Measurements from ENCODE around the gene ZFP92.

Gene ZFP92

DNA sequence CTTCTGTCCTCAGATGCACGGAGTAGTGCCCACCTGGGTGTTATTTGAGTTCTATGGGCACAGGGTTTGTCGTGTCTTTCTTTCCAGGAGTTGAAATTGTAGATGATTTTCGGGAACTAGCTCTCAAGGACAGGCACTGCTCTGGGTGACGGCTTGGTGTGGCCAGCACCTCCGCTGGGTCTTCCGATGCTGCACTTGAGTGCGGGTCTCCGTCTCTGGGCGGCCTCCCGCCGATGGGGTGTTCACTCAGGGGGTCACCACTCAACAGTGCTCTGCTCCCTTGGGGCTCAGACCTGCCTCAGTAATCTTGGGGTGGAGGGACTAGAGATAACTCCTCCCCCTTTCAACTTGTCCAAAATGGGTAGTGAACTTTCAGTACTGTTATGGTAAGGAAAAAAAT, 2.5 kb downstream of the ZFP92 start:
- no peak overlapping the region for H2AFZ ChIP-seq (ENCODE audit: insufficient read depth, low read length, poor library complexity)
- DNase-seq = no peak
- no peak overlapping the region for H4K8ac ChIP-seq (ENCODE audit: low read depth, low read length)
- peaks cover 10 to 11% of the 10 kb centered on the region in 2 experiments for H3K4me1 ChIP-seq (ENCODE audit: control insufficient read depth in 1 of 2, insufficient read depth in 2 of 2, low read length in 2 of 2)
- H3K14ac ChIP-seq (ENCODE audit: low read length) = no peak overlapping the region
- no peak overlapping the region for H3K4ac ChIP-seq (ENCODE audit: low read depth, low read length)
- no peak overlapping the region for H4K91ac ChIP-seq (ENCODE audit: low read depth, low read length)
- no peaks in the 10 kb centered on the region for H3K27me3 ChIP-seq (ENCODE audit: insufficient read depth, low read length)
- no peak overlapping the region for H3K4me3 ChIP-seq (ENCODE audit: low read depth, low read length)
- H3K27ac ChIP-seq (ENCODE audit: low read depth, low read length) = no peak overlapping the region
- H3K79me1 ChIP-seq (ENCODE audit: low read length) = peaks cover 1% of the 10 kb centered on the region
- WGBS (ENCODE audit: extremely low coverage, insufficient coverage, insufficient read length) = no CpG with 5 or more reads among the region's 11 CpGs
- H3K23ac ChIP-seq (ENCODE audit: low read length) = no peak overlapping the region
- H2BK5ac ChIP-seq (ENCODE audit: low read depth, low read length, poor library complexity) = no peak overlapping the region
- no peak overlapping the region for H2BK120ac ChIP-seq (ENCODE audit: insufficient read depth, low read length, poor library complexity)
- no peaks in the 10 kb centered on the region for H3K9me3 ChIP-seq (ENCODE audit: insufficient read depth, low read depth, low read length)
- no peak overlapping the region for H3K18ac ChIP-seq (ENCODE audit: low read length)
- H3K79me2 ChIP-seq (ENCODE audit: control insufficient read depth, insufficient read depth, low read length, poor library complexity) = no peaks in the 10 kb centered on the region
- no peak overlapping the region for H2BK12ac ChIP-seq (ENCODE audit: low read length)
- H3K4me2 ChIP-seq (ENCODE audit: low read length) = no peak overlapping the region
- no peak overlapping the region for H2AK5ac ChIP-seq (ENCODE audit: low read length)
- H4K12ac ChIP-seq (ENCODE audit: low read depth, low read length) = no peak overlapping the region
- H3K9ac ChIP-seq (ENCODE audit: low read length) = no peak overlapping the region
- H3K36me3 ChIP-seq (ENCODE audit: control insufficient read depth in 1 of 2, insufficient read depth in 2 of 2, low read length in 2 of 2) = no peaks in the 10 kb centered on the region

GRCh38 chrX:153414856-153415510, 3.7 kb downstream of the ZFP92 start:
- H2BK12ac ChIP-seq (ENCODE audit: low read length) = no peak overlapping the region
- no peak overlapping the region for H3K4me3 ChIP-seq (ENCODE audit: low read depth, low read length)
- H3K9ac ChIP-seq (ENCODE audit: low read length) = no peak overlapping the region
- no CpG with 5 or more reads among the region's 9 CpGs for WGBS (ENCODE audit: extremely low coverage, insufficient coverage, insufficient read length)
- peaks cover 7 to 10% of the 10 kb centered on the region in 2 experiments for H3K4me1 ChIP-seq (ENCODE audit: control insufficient read depth in 1 of 2, insufficient read depth in 2 of 2, low read length in 2 of 2)
- no peaks in the 10 kb centered on the region for H3K79me2 ChIP-seq (ENCODE audit: control insufficient read depth, insufficient read depth, low read length, poor library complexity)
- no peak overlapping the region for H2AFZ ChIP-seq (ENCODE audit: insufficient read depth, low read length, poor library complexity)
- no peaks in the 10 kb centered on the region for H3K9me3 ChIP-seq (ENCODE audit: insufficient read depth, low read depth, low read length)
- H2AK5ac ChIP-seq (ENCODE audit: low read length) = no peak overlapping the region
- no peak overlapping the region for H4K12ac ChIP-seq (ENCODE audit: low read depth, low read length)
- no peak overlapping the region for H4K91ac ChIP-seq (ENCODE audit: low read depth, low read length)
- H2BK120ac ChIP-seq (ENCODE audit: insufficient read depth, low read length, poor library complexity) = no peak overlapping the region
- no peak overlapping the region for H3K14ac ChIP-seq (ENCODE audit: low read length)
- no peak overlapping the region for H3K27ac ChIP-seq (ENCODE audit: low read depth, low read length)
- DNase-seq = peak in 1 of 2 donors; percentile 45
- H3K18ac ChIP-seq (ENCODE audit: low read length) = no peak overlapping the region
- H3K79me1 ChIP-seq (ENCODE audit: low read length) = peaks cover 1% of the 10 kb centered on the region
- no peak overlapping the region for H2BK5ac ChIP-seq (ENCODE audit: low read depth, low read length, poor library complexity)
- no peaks in the 10 kb centered on the region for H3K27me3 ChIP-seq (ENCODE audit: insufficient read depth, low read length)
- no peak overlapping the region for H3K4ac ChIP-seq (ENCODE audit: low read depth, low read length)
- H3K4me2 ChIP-seq (ENCODE audit: low read length) = no peak overlapping the region
- no peaks in the 10 kb centered on the region for H3K36me3 ChIP-seq (ENCODE audit: control insufficient read depth in 1 of 2, insufficient read depth in 2 of 2, low read length in 2 of 2)
- H3K23ac ChIP-seq (ENCODE audit: low read length) = no peak overlapping the region
- no peak overlapping the region for H4K8ac ChIP-seq (ENCODE audit: low read depth, low read length)

GRCh38 chrX:153416781-153417450, 5.6 kb downstream of the ZFP92 start:
- no peak overlapping the region for H3K4ac ChIP-seq (ENCODE audit: low read depth, low read length)
- no peak overlapping the region for H2BK12ac ChIP-seq (ENCODE audit: low read length)
- DNase-seq = no peak
- no peak overlapping the region for H2BK120ac ChIP-seq (ENCODE audit: insufficient read depth, low read length, poor library complexity)
- WGBS (ENCODE audit: extremely low coverage, insufficient coverage, insufficient read length) = no CpG with 5 or more reads among the region's 12 CpGs
- no peaks in the 10 kb centered on the region for H3K27me3 ChIP-seq (ENCODE audit: insufficient read depth, low read length)
- H2AFZ ChIP-seq (ENCODE audit: insufficient read depth, low read length, poor library complexity) = no peak overlapping the region
- H3K4me3 ChIP-seq (ENCODE audit: low read depth, low read length) = no peak overlapping the region
- no peak overlapping the region for H3K27ac ChIP-seq (ENCODE audit: low read depth, low read length)
- no peak overlapping the region for H3K23ac ChIP-seq (ENCODE audit: low read length)
- H3K4me1 ChIP-seq (ENCODE audit: control insufficient read depth in 1 of 2, insufficient read depth in 2 of 2, low read length in 2 of 2) = peaks cover under 1 to 3% of the 10 kb centered on the region in 2 experiments
- H3K9me3 ChIP-seq (ENCODE audit: insufficient read depth, low read depth, low read length) = no peaks in the 10 kb centered on the region
- H3K79me1 ChIP-seq (ENCODE audit: low read length) = no peaks in the 10 kb centered on the region
- H4K91ac ChIP-seq (ENCODE audit: low read depth, low read length) = no peak overlapping the region
- H3K79me2 ChIP-seq (ENCODE audit: control insufficient read depth, insufficient read depth, low read length, poor library complexity) = no peaks in the 10 kb centered on the region
- no peak overlapping the region for H2AK5ac ChIP-seq (ENCODE audit: low read length)
- H3K18ac ChIP-seq (ENCODE audit: low read length) = no peak overlapping the region
- H3K4me2 ChIP-seq (ENCODE audit: low read length) = no peak overlapping the region
- H2BK5ac ChIP-seq (ENCODE audit: low read depth, low read length, poor library complexity) = no peak overlapping the region
- H3K14ac ChIP-seq (ENCODE audit: low read length) = no peak overlapping the region
- H3K36me3 ChIP-seq (ENCODE audit: control insufficient read depth in 1 of 2, insufficient read depth in 2 of 2, low read length in 2 of 2) = no peaks in the 10 kb centered on the region
- H3K9ac ChIP-seq (ENCODE audit: low read length) = no peak overlapping the region
- no peak overlapping the region for H4K8ac ChIP-seq (ENCODE audit: low read depth, low read length)
- H4K12ac ChIP-seq (ENCODE audit: low read depth, low read length) = peak overlapping the region; percentile 30

DNA sequence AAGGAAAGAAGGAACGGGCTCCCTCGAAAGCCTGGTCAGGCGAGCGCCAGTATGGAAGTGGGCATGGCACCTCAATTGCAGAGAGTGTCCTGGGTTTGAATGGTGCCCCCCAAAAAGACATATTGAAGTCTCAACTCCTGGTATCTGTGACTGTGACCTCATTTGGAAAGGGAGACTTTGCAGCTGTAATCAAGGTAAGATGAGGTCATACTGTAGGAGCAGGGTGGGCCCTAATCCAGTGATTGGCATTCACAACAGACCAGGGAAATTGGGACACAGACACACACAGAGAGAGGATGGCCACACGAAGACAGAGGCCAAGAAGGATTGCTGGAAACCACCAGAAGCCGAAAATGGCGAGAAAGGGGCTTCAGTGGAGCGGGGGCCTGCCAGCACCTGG, 6.4 kb downstream of the ZFP92 start:
- no peaks in the 10 kb centered on the region for H3K27me3 ChIP-seq (ENCODE audit: insufficient read depth, low read length)
- no CpG with 5 or more reads among the region's 8 CpGs for WGBS (ENCODE audit: extremely low coverage, insufficient coverage, insufficient read length)
- no peak for DNase-seq

More for the DNA sequence above, 6.4 kb downstream of the ZFP92 start:
- H2AK5ac ChIP-seq (ENCODE audit: low read length) = no peak overlapping the region
- H3K27ac ChIP-seq (ENCODE audit: low read depth, low read length) = no peak overlapping the region
- H4K12ac ChIP-seq (ENCODE audit: low read depth, low read length) = no peak overlapping the region
- no peak overlapping the region for H3K23ac ChIP-seq (ENCODE audit: low read length)
- H4K8ac ChIP-seq (ENCODE audit: low read depth, low read length) = no peak overlapping the region
- no peaks in the 10 kb centered on the region for H3K79me2 ChIP-seq (ENCODE audit: control insufficient read depth, insufficient read depth, low read length, poor library complexity)
- no peak overlapping the region for H4K91ac ChIP-seq (ENCODE audit: low read depth, low read length)
- H3K79me1 ChIP-seq (ENCODE audit: low read length) = no peaks in the 10 kb centered on the region
- no peak overlapping the region for H2BK12ac ChIP-seq (ENCODE audit: low read length)
- H2AFZ ChIP-seq (ENCODE audit: insufficient read depth, low read length, poor library complexity) = no peak overlapping the region
- no peak overlapping the region for H3K18ac ChIP-seq (ENCODE audit: low read length)
- no peaks in the 10 kb centered on the region for H3K4me1 ChIP-seq (ENCODE audit: control insufficient read depth in 1 of 2, insufficient read depth in 2 of 2, low read length in 2 of 2)
- H3K4me3 ChIP-seq (ENCODE audit: low read depth, low read length) = no peak overlapping the region
- H2BK120ac ChIP-seq (ENCODE audit: insufficient read depth, low read length, poor library complexity) = no peak overlapping the region
- H3K4me2 ChIP-seq (ENCODE audit: low read length) = no peak overlapping the region
- H3K14ac ChIP-seq (ENCODE audit: low read length) = no peak overlapping the region
- H3K9ac ChIP-seq (ENCODE audit: low read length) = no peak overlapping the region
- H3K36me3 ChIP-seq (ENCODE audit: control insufficient read depth in 1 of 2, insufficient read depth in 2 of 2, low read length in 2 of 2) = no peaks in the 10 kb centered on the region
- H2BK5ac ChIP-seq (ENCODE audit: low read depth, low read length, poor library complexity) = no peak overlapping the region
- H3K4ac ChIP-seq (ENCODE audit: low read depth, low read length) = no peak overlapping the region
- no peaks in the 10 kb centered on the region for H3K9me3 ChIP-seq (ENCODE audit: insufficient read depth, low read depth, low read length)
